ENCODE data around the gene GRM7.

GRM7 gene

GRCh38 chr3:7038394-7038793 lies 177.5 kb downstream of the GRM7 start:
- Histone ChIP-seq H3K36me3 (ENCODE audit: control insufficient read depth in 2 of 2, insufficient read depth in 2 of 2, low read length in 2 of 2) (no peaks in the 10 kb centered on the region), H3K27ac (ENCODE audit: low read length) (no peak overlapping the region), H3K9ac (ENCODE audit: low read length in 2 of 2) (no peak overlapping the region), H3K27me3 (ENCODE audit: control insufficient read depth in 1 of 2, insufficient read depth in 2 of 2, low read length in 2 of 2) (no peaks in the 10 kb centered on the region), H3K9me3 (ENCODE audit: control insufficient read depth in 2 of 2, low read length in 2 of 2) (peaks cover 0 to 5% of the 10 kb centered on the region in 2 donors), H3K4me1 (ENCODE audit: control insufficient read depth, insufficient read depth, low read length) (no peaks in the 10 kb centered on the region), H3K4me3 (ENCODE audit: low read length in 2 of 2) (no peak overlapping the region)

GRCh38 chr3:7062714-7063113 lies 201.8 kb downstream of the GRM7 start:
- Histone ChIP-seq H3K4me3 (ENCODE audit: low read length in 2 of 2) (no peak overlapping the region), H3K9me3 (ENCODE audit: control insufficient read depth in 2 of 2, low read length in 2 of 2) (no peaks in the 10 kb centered on the region), H3K27ac (ENCODE audit: low read length) (no peak overlapping the region), H3K27me3 (ENCODE audit: control insufficient read depth in 1 of 2, insufficient read depth in 2 of 2, low read length in 2 of 2) (no peaks in the 10 kb centered on the region), H3K9ac (ENCODE audit: low read length in 2 of 2) (no peak overlapping the region), H3K36me3 (ENCODE audit: control insufficient read depth in 2 of 2, insufficient read depth in 2 of 2, low read length in 2 of 2) (no peaks in the 10 kb centered on the region), H3K4me1 (ENCODE audit: control insufficient read depth, insufficient read depth, low read length) (no peaks in the 10 kb centered on the region)

GRCh38 chr3:7070461-7070860 lies 209.5 kb downstream of the GRM7 start:
- Histone ChIP-seq H3K4me3 (ENCODE audit: low read length in 2 of 2) (no peak overlapping the region), H3K9me3 (ENCODE audit: control insufficient read depth in 2 of 2, low read length in 2 of 2) (no peaks in the 10 kb centered on the region)

GRCh38 chr3:7074217-7074616 lies 213.3 kb downstream of the GRM7 start:
- H3K9me3 ChIP-seq (ENCODE audit: control insufficient read depth in 2 of 2, low read length in 2 of 2): no peaks in the 10 kb centered on the region
- H3K4me1 ChIP-seq (ENCODE audit: control insufficient read depth, insufficient read depth, low read length): no peaks in the 10 kb centered on the region
- H3K9ac ChIP-seq (ENCODE audit: low read length in 2 of 2): no peak overlapping the region
- H3K27ac ChIP-seq (ENCODE audit: low read length): no peak overlapping the region
- H3K36me3 ChIP-seq (ENCODE audit: control insufficient read depth in 2 of 2, insufficient read depth in 2 of 2, low read length in 2 of 2): no peaks in the 10 kb centered on the region
- no peak overlapping the region for H3K4me3 ChIP-seq (ENCODE audit: low read length in 2 of 2)
- H3K27me3 ChIP-seq (ENCODE audit: control insufficient read depth in 1 of 2, insufficient read depth in 2 of 2, low read length in 2 of 2): no peaks in the 10 kb centered on the region

More at GRCh38 chr3:7070461-7070860, 209.5 kb downstream of the GRM7 start:
- Histone ChIP-seq H3K36me3 (ENCODE audit: control insufficient read depth in 2 of 2, insufficient read depth in 2 of 2, low read length in 2 of 2) (no peaks in the 10 kb centered on the region), H3K27ac (ENCODE audit: low read length) (no peak overlapping the region), H3K9ac (ENCODE audit: low read length in 2 of 2) (no peak overlapping the region), H3K27me3 (ENCODE audit: control insufficient read depth in 1 of 2, insufficient read depth in 2 of 2, low read length in 2 of 2) (no peaks in the 10 kb centered on the region), H3K4me1 (ENCODE audit: control insufficient read depth, insufficient read depth, low read length) (no peaks in the 10 kb centered on the region)

GRCh38 chr3:7075117-7075516 lies 214.2 kb downstream of the GRM7 start:
- no peak overlapping the region for H3K9ac ChIP-seq (ENCODE audit: low read length in 2 of 2)

GRCh38 chr3:7075901-7076300 lies 215.0 kb downstream of the GRM7 start:
- Histone ChIP-seq H3K4me3 (ENCODE audit: low read length in 2 of 2) (no peak overlapping the region), H3K9me3 (ENCODE audit: control insufficient read depth in 2 of 2, low read length in 2 of 2) (no peaks in the 10 kb centered on the region), H3K36me3 (ENCODE audit: control insufficient read depth in 2 of 2, insufficient read depth in 2 of 2, low read length in 2 of 2) (no peaks in the 10 kb centered on the region), H3K9ac (ENCODE audit: low read length in 2 of 2) (no peak overlapping the region), H3K4me1 (ENCODE audit: control insufficient read depth, insufficient read depth, low read length) (no peaks in the 10 kb centered on the region), H3K27me3 (ENCODE audit: control insufficient read depth in 1 of 2, insufficient read depth in 2 of 2, low read length in 2 of 2) (no peaks in the 10 kb centered on the region), H3K27ac (ENCODE audit: low read length) (no peak overlapping the region)

More at GRCh38 chr3:7075117-7075516, 214.2 kb downstream of the GRM7 start:
- Histone ChIP-seq H3K4me3 (ENCODE audit: low read length in 2 of 2) (no peak overlapping the region), H3K27ac (ENCODE audit: low read length) (no peak overlapping the region), H3K36me3 (ENCODE audit: control insufficient read depth in 2 of 2, insufficient read depth in 2 of 2, low read length in 2 of 2) (no peaks in the 10 kb centered on the region), H3K4me1 (ENCODE audit: control insufficient read depth, insufficient read depth, low read length) (no peaks in the 10 kb centered on the region), H3K9me3 (ENCODE audit: control insufficient read depth in 2 of 2, low read length in 2 of 2) (no peaks in the 10 kb centered on the region), H3K27me3 (ENCODE audit: control insufficient read depth in 1 of 2, insufficient read depth in 2 of 2, low read length in 2 of 2) (no peaks in the 10 kb centered on the region)

GRCh38 chr3:7082244-7082643 lies 221.3 kb downstream of the GRM7 start:
- Histone ChIP-seq H3K27ac (ENCODE audit: low read length) (no peak overlapping the region), H3K36me3 (ENCODE audit: control insufficient read depth in 2 of 2, insufficient read depth in 2 of 2, low read length in 2 of 2) (no peaks in the 10 kb centered on the region), H3K9me3 (ENCODE audit: control insufficient read depth in 2 of 2, low read length in 2 of 2) (no peaks in the 10 kb centered on the region), H3K4me1 (ENCODE audit: control insufficient read depth, insufficient read depth, low read length) (no peaks in the 10 kb centered on the region), H3K9ac (ENCODE audit: low read length in 2 of 2) (no peak overlapping the region), H3K27me3 (ENCODE audit: control insufficient read depth in 1 of 2, insufficient read depth in 2 of 2, low read length in 2 of 2) (no peaks in the 10 kb centered on the region), H3K4me3 (ENCODE audit: low read length in 2 of 2) (no peak overlapping the region)

- Histone ChIP-seq H3K27me3 (ENCODE audit: control insufficient read depth in 1 of 2, insufficient read depth in 2 of 2, low read length in 2 of 2) (no peaks in the 10 kb centered on the region), H3K4me1 (ENCODE audit: control insufficient read depth, insufficient read depth, low read length) (no peaks in the 10 kb centered on the region), H3K36me3 (ENCODE audit: control insufficient read depth in 2 of 2, insufficient read depth in 2 of 2, low read length in 2 of 2) (no peaks in the 10 kb centered on the region), H3K4me3 (ENCODE audit: low read length in 2 of 2) (no peak overlapping the region), H3K27ac (ENCODE audit: low read length) (no peak overlapping the region), H3K9ac (ENCODE audit: low read length in 2 of 2) (no peak overlapping the region), H3K9me3 (ENCODE audit: control insufficient read depth in 2 of 2, low read length in 2 of 2) (no peaks in the 10 kb centered on the region)
Measured at GRCh38 chr3:7086417-7086816, 225.5 kb downstream of the GRM7 start.

GRCh38 chr3:7095116-7095515 lies 234.2 kb downstream of the GRM7 start:
- Histone ChIP-seq H3K9me3 (ENCODE audit: control insufficient read depth in 2 of 2, low read length in 2 of 2) (peaks cover 0 to 6% of the 10 kb centered on the region in 2 donors), H3K27ac (ENCODE audit: low read length) (no peak overlapping the region), H3K9ac (ENCODE audit: low read length in 2 of 2) (no peak overlapping the region), H3K4me3 (ENCODE audit: low read length in 2 of 2) (no peak overlapping the region), H3K36me3 (ENCODE audit: control insufficient read depth in 2 of 2, insufficient read depth in 2 of 2, low read length in 2 of 2) (no peaks in the 10 kb centered on the region), H3K27me3 (ENCODE audit: control insufficient read depth in 1 of 2, insufficient read depth in 2 of 2, low read length in 2 of 2) (no peaks in the 10 kb centered on the region), H3K4me1 (ENCODE audit: control insufficient read depth, insufficient read depth, low read length) (no peaks in the 10 kb centered on the region)

GRCh38 chr3:7100136-7100535 lies 239.2 kb downstream of the GRM7 start:
- H3K4me3 ChIP-seq (ENCODE audit: low read length in 2 of 2): no peak overlapping the region
- no peak overlapping the region for H3K9ac ChIP-seq (ENCODE audit: low read length in 2 of 2)
- H3K4me1 ChIP-seq (ENCODE audit: control insufficient read depth, insufficient read depth, low read length): no peaks in the 10 kb centered on the region
- no peaks in the 10 kb centered on the region for H3K36me3 ChIP-seq (ENCODE audit: control insufficient read depth in 2 of 2, insufficient read depth in 2 of 2, low read length in 2 of 2)
- peaks cover 0 to 6% of the 10 kb centered on the region in 2 donors for H3K9me3 ChIP-seq (ENCODE audit: control insufficient read depth in 2 of 2, low read length in 2 of 2)
- H3K27me3 ChIP-seq (ENCODE audit: control insufficient read depth in 1 of 2, insufficient read depth in 2 of 2, low read length in 2 of 2): no peaks in the 10 kb centered on the region
- H3K27ac ChIP-seq (ENCODE audit: low read length): no peak overlapping the region

GRCh38 chr3:7106635-7107034 lies 245.7 kb downstream of the GRM7 start:
- Histone ChIP-seq H3K9me3 (ENCODE audit: control insufficient read depth in 2 of 2, low read length in 2 of 2) (no peaks in the 10 kb centered on the region), H3K4me1 (ENCODE audit: control insufficient read depth, insufficient read depth, low read length) (no peaks in the 10 kb centered on the region), H3K27ac (ENCODE audit: low read length) (no peak overlapping the region), H3K27me3 (ENCODE audit: control insufficient read depth in 1 of 2, insufficient read depth in 2 of 2, low read length in 2 of 2) (no peaks in the 10 kb centered on the region), H3K9ac (ENCODE audit: low read length in 2 of 2) (no peak overlapping the region), H3K4me3 (ENCODE audit: low read length in 2 of 2) (no peak overlapping the region), H3K36me3 (ENCODE audit: control insufficient read depth in 2 of 2, insufficient read depth in 2 of 2, low read length in 2 of 2) (no peaks in the 10 kb centered on the region)
